ENCODE data around the gene FPR2.

FPR2 gene

GRCh38 chr19:51760697-51761356, at the start of gene FPR2:
Gene FPR2 (plus strand): TSS chr19:51761180. CDS start chr19:51768659, 7,479 bp downstream.
- H3K4me3 ChIP-seq (ENCODE audit: low read depth, low read length) = no peak within 1 kb of the TSS
- no peak for TF ChIP-seq CTCF (IDR thresholded peaks at IDR 0.05; ENCODE audit: borderline replicate concordance, insufficient read depth, low read depth, low read length)

GRCh38 chr19:51711702-51712101, 49.3 kb upstream of the FPR2 start:
- H3K4me3 ChIP-seq (ENCODE audit: low read depth, low read length) = no peak overlapping the region
- no peak for TF ChIP-seq CTCF (IDR thresholded peaks at IDR 0.05; ENCODE audit: borderline replicate concordance, insufficient read depth, low read depth, low read length)

- no peak overlapping the region for H3K4me3 ChIP-seq (ENCODE audit: low read depth, low read length)
- TF ChIP-seq CTCF (IDR thresholded peaks at IDR 0.05; ENCODE audit: borderline replicate concordance, insufficient read depth, low read depth, low read length) = peak; percentile 45; the same call in 1 of the 2 replicates
Observed at GRCh38 chr19:51712461-51713081, 48.4 kb upstream of the FPR2 start.

GRCh38 chr19:51713319-51714285, 47.4 kb upstream of the FPR2 start:
- H3K4me3 ChIP-seq (ENCODE audit: low read depth, low read length) = no peak overlapping the region
- no peak for TF ChIP-seq CTCF (IDR thresholded peaks at IDR 0.05; ENCODE audit: borderline replicate concordance, insufficient read depth, low read depth, low read length)

GRCh38 chr19:51714848-51715247, 46.1 kb upstream of the FPR2 start:
- no peak for TF ChIP-seq CTCF (IDR thresholded peaks at IDR 0.05; ENCODE audit: borderline replicate concordance, insufficient read depth, low read depth, low read length)
- no peak overlapping the region for H3K4me3 ChIP-seq (ENCODE audit: low read depth, low read length)

GRCh38 chr19:51715850-51716249, 45.1 kb upstream of the FPR2 start:
- no peak overlapping the region for H3K4me3 ChIP-seq (ENCODE audit: low read depth, low read length)
- no peak for TF ChIP-seq CTCF (IDR thresholded peaks at IDR 0.05; ENCODE audit: borderline replicate concordance, insufficient read depth, low read depth, low read length)
